C4-2B (cell line): ENCODE measurements around the gene TRIO.

Source experiments
- CTCF ChIP-seq: fragments of 450-650 bp; conservative IDR thresholded peaks from 2 replicates; pipeline ENCODE4 v1.5.1; 2017; ENCODE audit warnings: mild to moderate bottlenecking
- ZFX ChIP-seq: fragments of 450-650 bp; IDR thresholded peaks from 2 replicates; pipeline ENCODE4 v1.6.1; 2017

- TF ChIP-seq CTCF (peak; percentile 88), ZFX (no peak)
Observed at GRCh38 chr5:14399054-14399692, 256.0 kb downstream of the TRIO start.
